ENCODE measurements around the gene HOTAIR.

Gene HOTAIR

GRCh38 chr12:54011665-54012532, 37.1 kb upstream of the HOTAIR start:
- DNase-seq (ENCODE audit: low spot score) = no peak

- no peak for DNase-seq (ENCODE audit: low spot score)
These were observed 36.4 kb upstream of the HOTAIR start for GRCh38 chr12:54010972-54011664.

DNA sequence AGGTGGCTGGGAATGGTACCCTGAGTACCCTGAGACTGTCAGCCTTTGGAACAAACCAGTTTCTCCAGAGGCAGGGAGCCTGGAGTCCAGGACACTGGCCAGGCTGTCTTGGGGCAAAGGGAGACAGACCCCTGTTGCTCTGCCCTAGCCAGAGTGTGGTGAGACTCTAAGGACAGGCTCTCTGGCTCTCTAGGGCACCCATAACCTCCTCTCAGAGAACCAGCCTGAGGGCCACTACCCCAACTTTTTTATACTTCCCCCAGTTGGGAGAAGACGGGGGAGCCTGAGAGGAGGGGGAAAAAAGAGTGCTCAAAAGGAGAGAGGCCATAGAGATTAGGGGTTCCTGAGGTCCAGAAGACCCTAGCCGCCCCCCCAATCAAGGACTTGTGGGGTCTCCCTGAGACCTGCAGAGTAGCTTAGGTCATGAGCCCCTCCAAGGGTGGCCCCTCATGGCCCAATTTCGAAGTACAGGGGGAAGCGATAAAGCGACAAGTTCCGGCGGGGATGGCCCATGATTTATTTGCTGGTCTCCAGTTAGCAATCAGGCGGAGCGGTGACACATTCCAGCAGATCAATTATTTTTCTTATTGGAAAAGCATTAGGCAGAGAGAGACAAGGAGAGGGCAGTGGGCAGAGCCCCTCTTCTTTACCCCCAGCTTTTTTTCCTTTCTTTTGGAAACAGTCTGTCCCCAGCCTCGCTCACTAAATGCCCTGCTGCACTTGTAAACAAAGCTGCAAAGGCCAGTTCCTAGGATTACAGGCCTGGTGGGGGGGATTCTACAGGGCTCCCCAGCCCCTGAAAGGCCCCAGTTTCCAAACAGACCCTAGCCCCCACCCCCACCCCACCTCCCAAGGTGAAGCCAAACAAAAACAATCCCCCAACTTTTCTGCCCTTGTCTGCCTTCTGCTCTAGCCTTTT, 35.6 kb upstream of the HOTAIR start:
- no peak for DNase-seq (ENCODE audit: low spot score)

DNA sequence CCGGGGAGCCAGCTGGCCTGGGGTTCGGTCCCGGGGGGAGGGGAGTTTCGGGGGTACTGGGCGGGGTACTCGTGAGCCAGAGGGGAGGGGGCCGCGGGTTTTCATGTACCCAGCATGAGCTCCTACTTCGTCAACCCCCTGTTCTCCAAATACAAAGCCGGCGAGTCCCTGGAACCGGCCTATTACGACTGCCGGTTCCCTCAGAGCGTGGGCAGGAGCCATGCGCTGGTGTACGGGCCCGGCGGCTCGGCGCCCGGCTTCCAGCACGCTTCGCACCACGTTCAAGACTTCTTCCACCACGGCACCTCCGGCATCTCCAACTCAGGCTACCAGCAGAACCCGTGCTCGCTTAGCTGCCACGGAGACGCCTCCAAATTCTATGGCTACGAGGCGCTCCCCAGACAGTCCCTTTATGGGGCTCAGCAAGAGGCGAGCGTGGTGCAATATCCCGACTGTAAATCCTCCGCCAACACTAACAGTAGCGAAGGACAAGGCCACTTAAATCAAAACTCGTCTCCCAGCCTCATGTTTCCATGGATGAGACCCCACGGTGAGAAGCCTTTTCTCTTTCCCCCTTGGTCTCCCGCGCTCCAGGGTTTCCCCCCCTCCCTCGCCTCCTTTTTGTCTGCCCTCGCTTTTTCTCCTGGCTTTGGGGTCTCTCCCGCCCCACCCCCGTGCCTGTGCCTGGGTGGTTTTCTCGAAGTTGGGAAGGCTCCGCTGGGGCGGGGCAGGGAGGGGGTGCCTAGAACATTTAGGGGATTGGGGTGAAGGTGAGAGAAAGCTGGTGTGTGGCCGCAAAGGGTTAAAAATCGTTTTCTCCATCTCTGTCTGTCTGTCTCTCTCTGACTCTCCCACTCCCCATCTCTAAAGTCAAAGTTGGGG, 34.7 kb upstream of the HOTAIR start:
- DNase-seq (ENCODE audit: low spot score) = peak; percentile 61

- no peak for DNase-seq (ENCODE audit: low spot score)
These were observed 33.5 kb upstream of the HOTAIR start for GRCh38 chr12:54008260-54008552.

- no peak for DNase-seq (ENCODE audit: low spot score)
These were observed 32.9 kb upstream of the HOTAIR start for GRCh38 chr12:54007538-54008259.

DNA sequence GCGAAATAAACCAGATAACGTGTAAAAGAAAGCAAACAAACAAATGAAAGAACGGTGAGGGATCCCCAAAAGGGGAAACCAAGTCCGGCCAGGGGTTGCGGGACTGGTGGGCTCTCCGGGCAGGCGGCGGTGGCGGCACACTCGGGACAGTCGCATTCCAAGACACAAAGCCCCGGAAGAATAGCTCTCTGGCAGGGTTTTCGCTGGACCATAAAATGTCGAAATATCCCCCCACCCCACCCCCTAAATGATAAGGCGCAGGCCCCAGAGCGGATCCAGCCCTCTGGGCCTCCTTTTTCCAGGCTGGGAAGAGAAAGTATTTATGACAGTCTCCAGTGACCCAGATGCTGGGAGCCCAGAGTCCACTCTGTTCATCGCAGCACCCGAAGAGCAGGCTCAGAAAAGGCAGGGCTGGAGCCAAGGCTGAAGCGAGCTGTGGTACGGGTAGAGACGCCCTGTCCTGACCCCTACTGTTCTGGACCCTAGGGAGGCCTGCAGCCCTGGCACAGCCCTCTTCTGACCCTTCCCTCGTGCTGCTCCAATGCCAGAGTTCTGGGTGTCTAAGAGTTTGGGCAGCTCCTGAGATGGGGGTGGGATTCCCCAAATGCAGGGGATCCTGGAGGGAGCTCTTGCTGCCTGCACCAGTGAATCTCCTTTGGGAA, 31.9 kb upstream of the HOTAIR start:
- no peak for DNase-seq (ENCODE audit: low spot score)

DNA sequence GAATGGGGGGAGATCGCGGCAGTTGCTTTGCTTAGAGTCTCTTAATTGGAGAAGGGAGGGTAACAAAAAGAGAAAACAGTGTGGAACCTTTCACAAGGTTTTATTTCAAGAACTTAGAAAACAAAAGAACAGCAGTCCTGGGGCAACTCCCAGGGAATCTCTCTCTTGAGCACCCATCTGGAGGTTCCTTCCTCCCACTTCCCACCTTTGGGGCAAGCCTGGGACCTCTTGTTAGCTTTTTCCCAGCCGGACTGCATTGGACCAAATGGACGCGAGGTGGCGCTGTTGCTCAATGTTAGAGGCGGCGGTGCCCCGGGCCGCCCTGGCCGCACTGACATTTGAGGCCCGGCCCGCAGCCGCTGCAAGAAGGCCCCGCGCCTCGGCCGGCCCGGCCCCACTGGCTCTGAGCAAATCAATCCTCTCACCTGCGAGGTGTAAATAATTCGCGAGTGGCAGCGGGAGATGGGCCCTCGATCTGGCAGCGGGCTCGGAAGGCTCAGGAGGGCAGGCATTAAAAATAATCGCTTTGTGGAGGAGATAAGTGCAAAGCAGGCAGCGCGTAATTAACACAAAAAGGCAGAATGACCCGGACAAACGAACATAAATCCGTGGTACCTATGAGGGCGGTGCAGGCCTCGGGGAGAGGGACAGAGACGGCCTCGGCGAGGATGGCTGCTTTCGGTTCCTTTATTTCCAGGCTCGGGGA, 31.3 kb upstream of the HOTAIR start:
- peak; percentile 89 for DNase-seq (ENCODE audit: low spot score)

DNA sequence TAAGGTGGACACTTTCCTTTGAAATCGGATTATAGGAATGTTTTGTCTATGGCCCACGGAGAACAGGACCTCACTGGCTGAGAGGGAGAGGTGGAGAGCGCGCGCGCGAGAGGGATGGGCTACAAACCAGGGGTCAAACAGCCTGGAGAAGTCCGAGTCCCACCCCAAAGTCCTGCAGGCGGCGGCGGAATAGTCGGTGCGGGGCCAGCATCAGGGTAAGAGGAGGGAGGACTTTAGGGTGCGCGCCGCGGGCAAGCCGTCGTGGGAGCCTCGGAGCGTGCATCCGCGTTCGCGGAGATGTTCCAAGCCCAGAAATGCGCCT, 30.7 kb upstream of the HOTAIR start:
- DNase-seq (ENCODE audit: low spot score) = no peak

DNA sequence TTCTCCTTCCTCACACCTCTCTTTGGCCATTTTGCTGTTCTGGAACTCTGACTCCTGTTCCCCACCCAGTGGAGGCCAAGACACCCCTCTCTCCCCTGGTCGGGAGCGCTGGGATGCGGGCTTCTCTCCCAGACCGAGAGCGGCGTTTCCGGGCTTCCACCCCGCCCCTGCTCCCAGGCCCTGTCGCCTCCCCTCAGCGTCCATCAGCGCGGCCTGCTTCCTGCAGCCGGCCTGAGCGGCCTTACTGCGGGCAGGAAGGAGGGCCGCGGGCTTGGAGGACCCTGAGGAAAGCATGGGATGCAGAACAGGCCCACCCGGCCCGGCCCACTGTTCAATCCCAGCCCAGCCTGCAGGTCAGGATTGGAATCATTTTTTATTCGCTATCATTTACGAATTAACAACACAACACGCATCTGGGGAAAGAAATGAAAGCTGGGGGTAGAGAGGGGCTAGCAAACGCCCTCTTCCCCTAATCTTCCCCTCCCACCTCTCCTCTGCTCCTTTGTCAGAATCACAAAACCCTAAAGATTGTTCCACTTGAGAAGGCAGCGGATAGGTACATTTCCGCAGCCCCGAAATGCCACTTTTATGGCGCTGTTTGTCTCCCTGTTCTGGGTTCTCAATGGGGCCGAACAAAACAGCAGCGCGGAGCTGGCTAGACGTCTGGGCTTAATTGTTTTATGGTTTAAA, 30.2 kb upstream of the HOTAIR start:
- DNase-seq (ENCODE audit: low spot score) = no peak

DNA sequence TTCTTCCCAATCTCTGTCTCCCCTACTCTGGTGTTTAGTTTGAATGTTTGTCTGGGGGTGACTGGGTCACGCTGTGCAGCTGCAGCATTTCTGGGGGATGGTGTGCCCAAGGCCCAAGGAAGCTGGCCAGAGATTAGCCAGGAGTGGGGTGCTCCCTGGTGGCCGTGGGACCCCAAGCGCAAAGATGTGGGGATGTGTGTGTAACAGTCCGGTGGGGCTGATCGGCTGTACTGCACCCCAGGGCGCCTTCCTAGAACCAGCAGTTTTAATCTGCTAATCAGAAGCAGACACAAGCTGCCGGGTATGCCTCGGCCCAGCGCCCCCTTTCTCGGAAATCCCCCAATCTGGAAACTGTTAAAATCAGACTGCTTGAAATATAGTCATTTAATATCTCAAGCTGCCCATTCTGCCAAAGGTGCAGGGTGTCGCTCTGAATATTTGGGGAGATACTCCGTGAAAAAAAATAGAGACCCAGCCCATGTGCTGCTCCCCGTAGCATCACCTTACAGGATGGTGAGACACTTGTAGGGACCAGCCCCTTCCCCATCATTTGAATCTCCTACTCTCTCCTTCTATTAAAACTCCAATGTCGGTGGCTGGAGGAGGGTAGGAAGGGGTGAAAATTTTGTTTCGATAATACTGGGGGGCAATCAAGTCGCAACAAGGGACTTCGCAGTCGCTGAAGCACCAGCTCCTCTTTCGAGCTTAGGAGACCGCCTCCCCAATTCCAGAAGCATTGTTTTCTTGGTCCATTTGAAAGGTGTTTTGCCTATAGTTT, 29.5 kb upstream of the HOTAIR start:
- no peak for DNase-seq (ENCODE audit: low spot score)

DNA sequence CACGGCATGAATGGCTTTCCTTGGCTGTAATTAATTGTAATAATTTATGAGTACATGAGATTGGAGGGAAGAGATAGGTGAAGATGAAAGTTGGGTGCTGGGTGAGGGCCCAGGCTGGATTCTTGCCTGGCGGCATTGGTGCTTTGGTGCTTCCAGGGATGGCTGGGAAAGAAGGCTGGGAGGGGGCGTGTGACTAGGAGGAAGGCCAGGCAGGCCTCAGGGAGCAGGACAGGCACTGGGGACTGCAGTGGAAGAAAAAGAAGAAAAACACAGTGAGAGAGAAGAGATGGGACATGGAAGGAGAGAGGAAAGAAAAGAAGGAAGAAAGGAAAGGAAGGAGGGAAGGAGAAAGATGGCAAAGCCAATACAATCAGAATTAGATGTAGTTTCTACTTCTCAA, 28.9 kb upstream of the HOTAIR start:
- DNase-seq (ENCODE audit: low spot score) = no peak

- no peak for DNase-seq (ENCODE audit: low spot score)
These were observed 28.2 kb upstream of the HOTAIR start for GRCh38 chr12:54002915-54003389.

GRCh38 chr12:54002278-54002914, 27.6 kb upstream of the HOTAIR start:
- no peak for DNase-seq (ENCODE audit: low spot score)

DNA sequence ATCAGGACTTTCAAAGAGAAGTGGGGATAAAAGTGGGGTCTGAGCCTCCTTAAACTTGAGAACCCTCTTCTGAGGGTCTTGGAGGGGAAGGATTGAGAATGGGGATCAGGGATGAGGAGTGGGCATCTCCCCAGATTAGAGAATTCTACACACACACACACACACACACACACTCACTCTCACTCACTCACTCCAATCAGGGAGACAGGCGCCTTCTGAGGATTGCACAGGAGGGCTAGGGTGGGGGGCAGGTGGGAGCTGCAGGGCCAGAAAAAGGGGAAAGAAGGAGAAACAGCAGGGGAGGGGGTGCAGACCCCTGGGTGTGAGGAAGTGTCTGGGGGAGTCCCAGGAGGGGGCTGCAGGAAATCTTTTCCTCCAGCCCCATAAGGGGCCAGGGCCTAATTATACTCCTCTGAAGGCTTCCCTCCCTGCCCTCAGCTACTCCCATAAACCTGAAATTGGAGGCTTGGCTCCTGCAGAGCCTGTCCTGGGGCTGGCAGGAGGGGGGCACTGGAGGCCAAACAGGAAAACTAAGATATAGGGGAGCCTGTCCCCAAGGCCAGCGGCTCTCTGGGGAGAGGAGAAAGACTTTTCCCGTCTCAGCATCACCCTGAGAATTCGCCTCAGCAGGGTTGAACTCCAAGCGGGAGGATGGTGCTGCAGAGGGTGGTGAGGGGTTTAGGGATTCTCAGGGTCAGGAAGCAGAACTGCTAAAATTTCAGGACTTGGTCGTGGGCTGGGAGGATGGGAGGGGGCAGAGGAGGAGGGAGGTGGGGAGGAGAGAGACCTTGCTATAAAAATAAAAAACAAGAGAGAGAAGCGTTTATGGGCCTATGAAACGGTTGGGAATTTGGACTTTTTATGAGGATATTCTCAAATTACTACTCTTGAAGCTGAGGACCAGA, 26.8 kb upstream of the HOTAIR start:
- DNase-seq (ENCODE audit: low spot score) = no peak

All from AG20443 (cell line).